DOHH2 (cell line): Measurements from ENCODE around the gene CT47A7.
"Not testable (repeated sequence)": the region's sequence is repeated elsewhere in the genome, so short reads cannot be mapped to it uniquely, and the experiment has no call there.

Experiments
- H3F3A ChIP-seq: fragments of 200-600 bp; sonication (generic), shearing (Covaris generic); 2 replicates; pipeline ENCODE4 v1.6.0; 2016; ENCODE audit warnings: antibody characterized with exemption, mild to moderate bottlenecking; ENCODE audit not compliant: control insufficient read depth, insufficient read depth
- H3K27ac ChIP-seq: fragments of 200-600 bp; sonication (generic); 2 replicates; pipeline ENCODE4 v1.5.1; 2014; ENCODE audit warnings: low read depth, mild to moderate bottlenecking, low read length, moderate library complexity
- H3K27me3 ChIP-seq: fragments of 200-600 bp; sonication (generic); 2 replicates; pipeline ENCODE4 v1.6.1; 2014; ENCODE audit warnings: mild to moderate bottlenecking, low read length, mixed read lengths; ENCODE audit not compliant: control insufficient read depth
- H3K36me3 ChIP-seq: fragments of 200-600 bp; sonication (generic); 2 replicates; pipeline ENCODE4 v1.6.1; 2014; ENCODE audit warnings: mild to moderate bottlenecking, low read length, moderate library complexity, mixed read lengths; ENCODE audit not compliant: control insufficient read depth
- H3K4me1 ChIP-seq: fragments of 200-600 bp; sonication (generic); 2 replicates; pipeline ENCODE4 v1.6.1; 2014; ENCODE audit warnings: mild to moderate bottlenecking, low read length, mixed read lengths; ENCODE audit not compliant: control insufficient read depth
- H3K4me2 ChIP-seq: fragments of 200-600 bp; sonication (generic); 2 replicates; pipeline ENCODE4 v1.6.0; 2014; ENCODE audit warnings: mild to moderate bottlenecking, low read length, moderate library complexity
- H3K4me3 ChIP-seq: fragments of 200-600 bp; sonication (generic); 2 replicates; pipeline ENCODE4 v1.5.1; 2014; ENCODE audit warnings: mild to moderate bottlenecking, low read length, mixed read lengths
- H3K79me2 ChIP-seq: fragments of 200-600 bp; sonication (generic); 2 replicates; pipeline ENCODE4 v1.6.1; 2014; ENCODE audit warnings: mild to moderate bottlenecking, low read length, mixed read lengths; ENCODE audit not compliant: control insufficient read depth
- H3K9me2 ChIP-seq: fragments of 200-600 bp; sonication (generic); replicated peaks from 2 replicates; pipeline ENCODE4 v1.6.1; 2014; ENCODE audit warnings: mild to moderate bottlenecking, low read length, mixed read lengths; ENCODE audit not compliant: control insufficient read depth
- H3K9me3 ChIP-seq: fragments of 200-600 bp; sonication (generic); 2 replicates; pipeline ENCODE4 v1.6.1; 2014; ENCODE audit warnings: antibody characterized with exemption, low read length, mixed read lengths; ENCODE audit not compliant: control insufficient read depth, insufficient read depth
- H4K20me1 ChIP-seq: fragments of 200-600 bp; sonication (generic); 2 replicates; pipeline ENCODE4 v1.6.0; 2014; ENCODE audit warnings: low read depth, mild to moderate bottlenecking, antibody characterized with exemption, low read length, moderate library complexity; ENCODE audit not compliant: control insufficient read depth, insufficient read depth
- CTCF ChIP-seq: fragments of 200-600 bp; sonication (generic); IDR thresholded peaks from one replicate; pipeline ENCODE4 v1.5.1; 2014; ENCODE audit warnings: antibody characterized with exemption, mild to moderate bottlenecking, low read depth, low read length; ENCODE audit not compliant: poor library complexity, severe bottlenecking
- EZH2phosphoT487 ChIP-seq: fragments of 200-600 bp; sonication (generic); IDR thresholded peaks from 2 replicates; pipeline ENCODE4 v1.6.1; 2017; ENCODE audit warnings: borderline replicate concordance, mild to moderate bottlenecking, antibody characterized with exemption, low read length, moderate library complexity, mixed read lengths

The CT47A7 gene

GRCh38 chrX:120956500-120956899, at the start of gene CT47A7:
TSS of gene CT47A7 (minus strand) at chrX:120956600. CDS start at chrX:120956345, 255 bp downstream.
- not testable (repeated sequence) for H3K27me3 ChIP-seq, H3K4me2 ChIP-seq, H3K36me3 ChIP-seq, H3F3A ChIP-seq, H3K9me2 ChIP-seq, H4K20me1 ChIP-seq, H3K4me3 ChIP-seq, H3K9me3 ChIP-seq, H3K79me2 ChIP-seq, H3K4me1 ChIP-seq, H3K27ac ChIP-seq

- no peaks in the 10 kb centered on the region for H3K9me2 ChIP-seq
- H3F3A ChIP-seq = no peaks in the 10 kb centered on the region
Observed at GRCh38 chrX:121000589-121000988, 44.2 kb upstream of the CT47A7 start.

GRCh38 chrX:120999413-120999812, 43.0 kb upstream of the CT47A7 start:
- Histone ChIP-seq H3K36me3 (no peaks in the 10 kb centered on the region), H3K27ac (no peak overlapping the region), H3K79me2 (no peaks in the 10 kb centered on the region), H3K4me2 (peak overlapping the region; percentile 26; the same call in 1 of the 2 replicates), H3K4me1 (peaks cover 12% of the 10 kb centered on the region), H3F3A (no peaks in the 10 kb centered on the region), H3K27me3 (no peaks in the 10 kb centered on the region), H3K4me3 (no peak overlapping the region), H3K9me3 (no peaks in the 10 kb centered on the region), H3K9me2 (no peaks in the 10 kb centered on the region), H4K20me1 (no peaks in the 10 kb centered on the region)
- TF ChIP-seq CTCF (no peak), EZH2phosphoT487 (no peak)

More at GRCh38 chrX:121000589-121000988, 44.2 kb upstream of the CT47A7 start:
- Histone ChIP-seq H3K27ac (no peak overlapping the region), H3K79me2 (no peaks in the 10 kb centered on the region), H3K9me3 (no peaks in the 10 kb centered on the region), H3K4me3 (no peak overlapping the region), H3K4me2 (no peak overlapping the region), H3K36me3 (no peaks in the 10 kb centered on the region), H4K20me1 (no peaks in the 10 kb centered on the region), H3K4me1 (peaks cover 12% of the 10 kb centered on the region), H3K27me3 (no peaks in the 10 kb centered on the region)
- no peak for TF ChIP-seq EZH2phosphoT487
- peak; percentile 38 for TF ChIP-seq CTCF

GRCh38 chrX:120985660-120986059, 29.3 kb upstream of the CT47A7 start, which contains the start of gene CT47A1:
TSS of gene CT47A1 (minus strand) at chrX:120985760. CDS start at chrX:120985529, 231 bp downstream.
- H3K36me3 ChIP-seq, H3K27ac ChIP-seq, H3K9me2 ChIP-seq, H3F3A ChIP-seq, H3K9me3 ChIP-seq, H3K4me2 ChIP-seq, H3K4me3 ChIP-seq, H3K27me3 ChIP-seq, H3K4me1 ChIP-seq, H4K20me1 ChIP-seq, H3K79me2 ChIP-seq: not testable (repeated sequence)
